GM23338 (cell line): ENCODE data around the gene JOSD1. TPM values are rescaled to one million over a fixed set of nuclear protein-coding genes. Genes with fewer than 3 reads are reported as not detected.

ENCODE experiments used
- ATAC-seq: fragments of 200-7000 bp; cut with Tn5 transposase; 3 replicates; pipeline ENCODE4 v1.9.1; 2020
- DNase-seq: peaks from one replicate; pipeline ENCODE4 v3.0.0-alpha.2; 2015; ENCODE audit warnings: low spot score
- H2AFZ ChIP-seq: fragments of 200-600 bp; sonication (generic); 2 replicates; pipeline ENCODE4 v1.8.0; 2016; ENCODE audit warnings: antibody characterized with exemption, mild to moderate bottlenecking, moderate library complexity
- H3F3A ChIP-seq: fragments of 200-600 bp; sonication (generic); replicated peaks from 2 replicates; pipeline ENCODE4 v1.8.0; 2017; ENCODE audit warnings: antibody characterized with exemption, mixed run types, low read depth
- H3K27ac ChIP-seq: fragments of 200-600 bp; sonication (generic); 2 replicates; pipeline ENCODE4 v1.6.1; 2016; ENCODE audit warnings: low read depth
- H3K27me3 ChIP-seq: fragments of 200-600 bp; sonication (generic); 2 replicates; pipeline ENCODE4 v1.8.0; 2016; ENCODE audit warnings: mild to moderate bottlenecking, mixed run types, moderate library complexity; ENCODE audit not compliant: insufficient read depth
- H3K36me3 ChIP-seq: fragments of 200-600 bp; sonication (generic); 2 replicates; pipeline ENCODE4 v1.8.0; 2016; ENCODE audit warnings: mild to moderate bottlenecking; ENCODE audit not compliant: insufficient read depth
- H3K4me1 ChIP-seq: fragments of 200-600 bp; sonication (generic); 2 replicates; pipeline ENCODE4 v1.8.0; 2016; ENCODE audit warnings: mild to moderate bottlenecking, moderate library complexity; ENCODE audit not compliant: insufficient read depth
- H3K4me2 ChIP-seq: fragments of 200-600 bp; sonication (generic); 2 replicates; pipeline ENCODE4 v1.7.1; 2017; ENCODE audit warnings: mixed run types
- H3K4me3 ChIP-seq: fragments of 200-600 bp; sonication (generic); 2 replicates; pipeline ENCODE4 v1.6.1; 2016; ENCODE audit warnings: mixed run types
- H3K79me2 ChIP-seq: fragments of 200-600 bp; sonication (generic); replicated peaks from 2 replicates; pipeline ENCODE4 v1.8.0; 2017; ENCODE audit warnings: mild to moderate bottlenecking; ENCODE audit not compliant: insufficient read depth
- H3K9me2 ChIP-seq: fragments of 200-600 bp; sonication (generic); 2 replicates; pipeline ENCODE4 v1.8.0; 2017; ENCODE audit not compliant: insufficient read depth
- H4K20me1 ChIP-seq: fragments of 200-600 bp; sonication (generic); replicated peaks from 2 replicates; pipeline ENCODE4 v1.8.0; 2017; ENCODE audit warnings: mild to moderate bottlenecking; ENCODE audit not compliant: insufficient read depth
- H3K27ac Mint-ChIP-seq: 2 replicates; pipeline ENCODE4 v1.8.0; 2020; ENCODE audit warnings: inconsistent platforms, mild to moderate bottlenecking, moderate library complexity, mixed read lengths
- H3K27me3 Mint-ChIP-seq: 3 replicates; pipeline ENCODE4 v1.8.0; 2022; ENCODE audit warnings: low read depth, mild to moderate bottlenecking, moderate library complexity, mixed read lengths, inconsistent platforms; ENCODE audit not compliant: insufficient read depth, poor library complexity
- H3K36me3 Mint-ChIP-seq: 3 replicates; pipeline ENCODE4 v1.8.0; 2021; ENCODE audit warnings: low read depth, mild to moderate bottlenecking, inconsistent platforms, moderate library complexity, mixed read lengths
- H3K4me1 Mint-ChIP-seq: 3 replicates; pipeline ENCODE4 v1.8.0; 2020; ENCODE audit warnings: mild to moderate bottlenecking, inconsistent platforms, mixed read lengths
- H3K4me3 Mint-ChIP-seq: 3 replicates; pipeline ENCODE4 v1.8.0; 2021; ENCODE audit warnings: moderate library complexity, mild to moderate bottlenecking, inconsistent platforms, mixed read lengths
- H3K9me3 Mint-ChIP-seq: 3 replicates; pipeline ENCODE4 v1.8.0; 2020; ENCODE audit warnings: moderate library complexity, mild to moderate bottlenecking, inconsistent platforms, mixed read lengths
- CREB1 ChIP-seq: fragments of 250-450 bp; sonication (Bioruptor Pico); IDR thresholded peaks from 2 replicates; pipeline ENCODE4 v1.5.0; 2020; ENCODE audit warnings: low read depth, mild to moderate bottlenecking, moderate library complexity
- CTCF ChIP-seq, 2 experiments: fragments of 200-600 bp in 1 of 2; sonication (generic) in 1 of 2; conservative IDR thresholded peaks; 2 replicates each; pipeline versions ENCODE4 v1.5.1 to v1.6.1; 2016 to 2017; ENCODE audit warnings: antibody characterized with exemption in 2 of 2, low read depth in 2 of 2, mild to moderate bottlenecking in 2 of 2, moderate library complexity in 1 of 2
- EZH2 ChIP-seq: fragments of 200-600 bp; sonication (generic); IDR thresholded peaks from one replicate; pipeline ENCODE4 v1.8.0; 2017; ENCODE audit warnings: antibody characterized with exemption, mild to moderate bottlenecking, low read depth; ENCODE audit not compliant: unreplicated experiment
- EZH2phosphoT487 ChIP-seq: fragments of 200-600 bp; sonication (generic); IDR thresholded peaks from one replicate; pipeline ENCODE4 v1.8.1; 2018; ENCODE audit warnings: antibody characterized with exemption; ENCODE audit not compliant: unreplicated experiment
- POLR2AphosphoS5 ChIP-seq: IDR thresholded peaks from 2 replicates; pipeline ENCODE4 v1.6.1; 2016; ENCODE audit warnings: antibody characterized with exemption, low read depth
- REST ChIP-seq: IDR thresholded peaks from one replicate; pipeline ENCODE4 v1.6.1; 2018; ENCODE audit warnings: antibody characterized with exemption; ENCODE audit not compliant: unreplicated experiment
- STAT1 ChIP-seq: IDR thresholded peaks from one replicate; pipeline ENCODE4 v1.6.1; 2016; ENCODE audit warnings: antibody characterized with exemption; ENCODE audit not compliant: unreplicated experiment
- ZNF331 ChIP-seq: fragments of 250-450 bp; sonication (Bioruptor Pico); IDR thresholded peaks from 2 replicates; pipeline ENCODE4 v1.5.0; 2020; ENCODE audit warnings: low read depth, mild to moderate bottlenecking, moderate library complexity
- polyA plus RNA-seq: library from polyadenylated mRNA; unstranded; fragments of >200 nt; fragmentation: Nextera tagmentation; extraction: Ambion mirVana; gene quantifications from 2 replicates; pipeline ENCODE4 v1.2.1, GENCODE V29; 2016
- total RNA-seq: library from RNA; depleted of rRNA; stranded (reverse); fragments of >200 nt; shearing (Covaris generic); gene quantifications from 2 replicates; pipeline ENCODE4 v1.2.3, GENCODE V29; 2014

The JOSD1 gene
- total and polyA plus RNA-seq, 2 experiments from 2014 or later = 4.6 to 19.7 TPM

GRCh38 chr22:38739300-38740055, 38.7 kb upstream of the JOSD1 start (continued):
- TF ChIP-seq CTCF (conservative IDR thresholded peaks at IDR 0.05; ENCODE audit: low read depth in 2 of 2) (no peak), EZH2 (no peak), STAT1 (no peak), POLR2AphosphoS5 (no peak), ZNF331 (no peak)

- H3K27me3 Mint-ChIP-seq = peaks cover 25% of the 10 kb centered on the region
- no peak for TF ChIP-seq EZH2
- no peak for ATAC-seq
These were observed 37.8 kb upstream of the JOSD1 start for GRCh38 chr22:38738475-38739070.

GRCh38 chr22:38737302-38738060, 36.7 kb upstream of the JOSD1 start:
- H3K36me3 Mint-ChIP-seq = peaks cover 40% of the 10 kb centered on the region; the same call in 2 of the 3 replicates
- Histone ChIP-seq H2AFZ (no peak overlapping the region), H3K9me2 (no peaks in the 10 kb centered on the region), H3K27me3 (no peaks in the 10 kb centered on the region), H3K79me2 (no peaks in the 10 kb centered on the region), H3K4me1 (no peaks in the 10 kb centered on the region), H4K20me1 (peaks cover 11% of the 10 kb centered on the region), H3K36me3 (no peaks in the 10 kb centered on the region), H3K27ac (no peak overlapping the region), H3K4me2 (no peak overlapping the region), H3F3A (0 out of 2 replicates have a peak, but pooled peaks cover 4% of the 10 kb centered on the region), H3K4me3 (no peak overlapping the region)
- peak overlapping the region; percentile 57 for H3K27ac Mint-ChIP-seq
- H3K4me1 Mint-ChIP-seq = peaks cover 6% of the 10 kb centered on the region
- H3K27me3 Mint-ChIP-seq = peaks cover 30% of the 10 kb centered on the region
- no peak for ATAC-seq
- H3K4me3 Mint-ChIP-seq = no peak overlapping the region
- no peaks in the 10 kb centered on the region; the same call in 2 of the 3 replicates for H3K9me3 Mint-ChIP-seq
- DNase-seq = no peak
- TF ChIP-seq POLR2AphosphoS5 (no peak), REST (no peak), EZH2phosphoT487 (no peak), EZH2 (no peak), CTCF (conservative IDR thresholded peaks at IDR 0.05; ENCODE audit: low read depth in 2 of 2) (no peak), CREB1 (CRISPR knock-in tag) (no peak)

More at GRCh38 chr22:38738475-38739070, 37.8 kb upstream of the JOSD1 start:
- H3K27ac Mint-ChIP-seq = peak overlapping the region; percentile 46
- no peaks in the 10 kb centered on the region for H3K27me3 ChIP-seq
- H3K36me3 Mint-ChIP-seq = peaks cover 39% of the 10 kb centered on the region; the same call in 2 of the 3 replicates
- H3K4me2 ChIP-seq = no peak overlapping the region
- H3K36me3 ChIP-seq = no peaks in the 10 kb centered on the region
- H3F3A ChIP-seq = no peaks in the 10 kb centered on the region
- H3K79me2 ChIP-seq = no peaks in the 10 kb centered on the region
- H4K20me1 ChIP-seq = peaks cover 11% of the 10 kb centered on the region
- no peaks in the 10 kb centered on the region; the same call in 2 of the 3 replicates for H3K9me3 Mint-ChIP-seq
- no peak overlapping the region for H3K4me3 ChIP-seq
- DNase-seq = no peak
- no peak overlapping the region for H3K4me3 Mint-ChIP-seq
- no peak overlapping the region for H2AFZ ChIP-seq
- H3K4me1 ChIP-seq = no peaks in the 10 kb centered on the region
- H3K4me1 Mint-ChIP-seq = peaks cover 4% of the 10 kb centered on the region
- no peak overlapping the region for H3K27ac ChIP-seq
- H3K9me2 ChIP-seq = no peaks in the 10 kb centered on the region
